ENCODE measurements around the gene ZNF554.

Gene ZNF554

GRCh38 chr19:2820112-2820702, 539 bp downstream of the ZNF554 start:
- in situ Hi-C loops (cut with MboI; ENCODE audit: low pct_unique_long_range_greater_than_20kb, low sequenced_read_pairs) = no loop called here
- DNase-seq = peak; percentile 19

- in situ Hi-C loops (cut with MboI; ENCODE audit: low pct_unique_long_range_greater_than_20kb, low sequenced_read_pairs) = no loop called here
- DNase-seq = no peak
These were observed 3.2 kb downstream of the ZNF554 start for GRCh38 chr19:2822846-2823245.

GRCh38 chr19:2823646-2824045, 4.0 kb downstream of the ZNF554 start:
- in situ Hi-C loops (cut with MboI; ENCODE audit: low pct_unique_long_range_greater_than_20kb, low sequenced_read_pairs) = no loop called here
- DNase-seq = no peak

- in situ Hi-C loops (cut with MboI; ENCODE audit: low pct_unique_long_range_greater_than_20kb, low sequenced_read_pairs) = no loop called here
- no peak for DNase-seq
These were observed 4.5 kb downstream of the ZNF554 start for GRCh38 chr19:2824129-2824528.

GRCh38 chr19:2827022-2827421, 7.4 kb downstream of the ZNF554 start:
- in situ Hi-C loops (cut with MboI; ENCODE audit: low pct_unique_long_range_greater_than_20kb, low sequenced_read_pairs) = no loop called here
- no peak for DNase-seq

GRCh38 chr19:2827840-2828489, 8.3 kb downstream of the ZNF554 start:
- in situ Hi-C loops (cut with MboI; ENCODE audit: low pct_unique_long_range_greater_than_20kb, low sequenced_read_pairs) = no loop called here
- peak; percentile 41 for DNase-seq

- in situ Hi-C loops (cut with MboI; ENCODE audit: low pct_unique_long_range_greater_than_20kb, low sequenced_read_pairs) = no loop called here
- no peak for DNase-seq
These were observed 14.7 kb downstream of the ZNF554 start for GRCh38 chr19:2834294-2834871.

- in situ Hi-C loops (cut with MboI; ENCODE audit: low pct_unique_long_range_greater_than_20kb, low sequenced_read_pairs) = no loop called here
- no peak for DNase-seq
These were observed 17.8 kb downstream of the ZNF554 start for GRCh38 chr19:2837430-2837829.

- in situ Hi-C loops (cut with MboI; ENCODE audit: low pct_unique_long_range_greater_than_20kb, low sequenced_read_pairs) = no loop called here
- peak; percentile 99 for DNase-seq
These were observed 21.4 kb downstream of the ZNF554 start, which contains the start of gene ZNF555 for GRCh38 chr19:2840794-2841791. Gene ZNF555 (plus strand): TSS chr19:2841475. CDS start chr19:2841573, 98 bp downstream.

- in situ Hi-C loops (cut with MboI; ENCODE audit: low pct_unique_long_range_greater_than_20kb, low sequenced_read_pairs) = no loop called here
- no peak for DNase-seq
These were observed 22.3 kb downstream of the ZNF554 start for GRCh38 chr19:2841855-2842574.

- DNase-seq = no peak
- in situ Hi-C loops (cut with MboI; ENCODE audit: low pct_unique_long_range_greater_than_20kb, low sequenced_read_pairs) = no loop called here
These were observed 25.4 kb downstream of the ZNF554 start for GRCh38 chr19:2845107-2845506.

- no peak for DNase-seq
- in situ Hi-C loops (cut with MboI; ENCODE audit: low pct_unique_long_range_greater_than_20kb, low sequenced_read_pairs) = no loop called here
These were observed 26.7 kb downstream of the ZNF554 start for GRCh38 chr19:2846180-2846894.

- no peak for DNase-seq
- in situ Hi-C loops (cut with MboI; ENCODE audit: low pct_unique_long_range_greater_than_20kb, low sequenced_read_pairs) = no loop called here
These were observed 27.8 kb downstream of the ZNF554 start for GRCh38 chr19:2847507-2847906.

- no peak for DNase-seq
- in situ Hi-C loops (cut with MboI; ENCODE audit: low pct_unique_long_range_greater_than_20kb, low sequenced_read_pairs) = no loop called here
These were observed 28.9 kb downstream of the ZNF554 start for GRCh38 chr19:2848616-2849015.

GRCh38 chr19:2850256-2850925, 30.7 kb downstream of the ZNF554 start:
- DNase-seq = no peak
- in situ Hi-C loops (cut with MboI; ENCODE audit: low pct_unique_long_range_greater_than_20kb, low sequenced_read_pairs) = no loop called here

- no peak for DNase-seq
- in situ Hi-C loops (cut with MboI; ENCODE audit: low pct_unique_long_range_greater_than_20kb, low sequenced_read_pairs) = no loop called here
These were observed 32.9 kb downstream of the ZNF554 start for GRCh38 chr19:2852598-2852997.

- no peak for DNase-seq
These were observed 33.4 kb downstream of the ZNF554 start for GRCh38 chr19:2853015-2853606.

More at GRCh38 chr19:2853015-2853606, 33.4 kb downstream of the ZNF554 start:
- in situ Hi-C loops (cut with MboI; ENCODE audit: low pct_unique_long_range_greater_than_20kb, low sequenced_read_pairs) = no loop called here
